HL-60 (cell line): ENCODE results near the gene LGALS12.

Experiments
- POLR2AphosphoS5 ChIP-seq: IDR thresholded peaks from 2 replicates; pipeline ENCODE4 v1.6.1; 2012; ENCODE audit warnings: low read depth
- TF ChIP-seq, protein P1 (sequence below): IDR thresholded peaks from one replicate; pipeline ENCODE4 v1.5.1; 2011; ENCODE audit warnings: low read length, control low read depth, inconsistent platforms; ENCODE audit not compliant: insufficient read depth

GRCh38 chr11:63512816-63513215 is 6.9 kb downstream of the LGALS12 start:
- TF ChIP-seq, protein P1, sequence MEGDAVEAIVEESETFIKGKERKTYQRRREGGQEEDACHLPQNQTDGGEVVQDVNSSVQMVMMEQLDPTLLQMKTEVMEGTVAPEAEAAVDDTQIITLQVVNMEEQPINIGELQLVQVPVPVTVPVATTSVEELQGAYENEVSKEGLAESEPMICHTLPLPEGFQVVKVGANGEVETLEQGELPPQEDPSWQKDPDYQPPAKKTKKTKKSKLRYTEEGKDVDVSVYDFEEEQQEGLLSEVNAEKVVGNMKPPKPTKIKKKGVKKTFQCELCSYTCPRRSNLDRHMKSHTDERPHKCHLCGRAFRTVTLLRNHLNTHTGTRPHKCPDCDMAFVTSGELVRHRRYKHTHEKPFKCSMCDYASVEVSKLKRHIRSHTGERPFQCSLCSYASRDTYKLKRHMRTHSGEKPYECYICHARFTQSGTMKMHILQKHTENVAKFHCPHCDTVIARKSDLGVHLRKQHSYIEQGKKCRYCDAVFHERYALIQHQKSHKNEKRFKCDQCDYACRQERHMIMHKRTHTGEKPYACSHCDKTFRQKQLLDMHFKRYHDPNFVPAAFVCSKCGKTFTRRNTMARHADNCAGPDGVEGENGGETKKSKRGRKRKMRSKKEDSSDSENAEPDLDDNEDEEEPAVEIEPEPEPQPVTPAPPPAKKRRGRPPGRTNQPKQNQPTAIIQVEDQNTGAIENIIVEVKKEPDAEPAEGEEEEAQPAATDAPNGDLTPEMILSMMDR: no peak
- TF ChIP-seq POLR2AphosphoS5: no peak
